ENCODE data around the gene TPT1. TPM values are rescaled to one million over a fixed set of nuclear protein-coding genes. Genes with fewer than 3 reads are reported as not detected.
"Not testable (repeated sequence)": the region's sequence is repeated elsewhere in the genome, so short reads cannot be mapped to it uniquely, and the experiment has no call there.

TPT1 gene
- total RNA-seq, 1 donor from 2014 or later = 3,393 TPM

DNA sequence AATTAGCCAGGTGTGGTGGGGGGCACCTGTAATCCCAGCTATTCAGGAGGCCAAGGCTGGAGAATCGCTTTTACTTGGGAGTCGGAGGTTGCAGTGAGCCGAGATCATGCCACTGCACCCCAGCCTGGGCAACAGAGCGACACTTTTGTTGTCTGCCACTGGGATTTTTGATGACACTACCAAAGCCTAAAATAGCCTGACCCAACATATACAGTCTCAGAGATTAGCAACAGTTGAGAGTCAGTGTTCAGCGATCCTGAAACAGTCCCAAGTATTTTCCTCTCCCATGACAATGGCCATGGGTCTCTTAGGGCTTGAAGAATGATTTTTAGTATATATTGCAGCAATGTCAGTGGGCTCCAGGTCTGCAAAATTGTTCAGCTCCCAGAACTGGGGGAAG lies 44.3 kb upstream of the TPT1 start:
- TF ChIP-seq CTCF (IDR thresholded peaks at IDR 0.05) = no peak
- Mint-ChIP-seq H3K9me3 (ENCODE audit: unreplicated experiment) (no peaks in the 10 kb centered on the region), H3K4me1 (ENCODE audit: unreplicated experiment) (no peaks in the 10 kb centered on the region), H3K27me3 (ENCODE audit: unreplicated experiment) (no peaks in the 10 kb centered on the region), H3K4me3 (ENCODE audit: unreplicated experiment) (no peak overlapping the region), H3K27ac (ENCODE audit: unreplicated experiment) (no peak overlapping the region), H3K36me3 (ENCODE audit: unreplicated experiment) (peaks cover 19% of the 10 kb centered on the region)
- DNase-seq (ENCODE audit: extremely low spot score, unreplicated experiment) = no peak

- no peak for TF ChIP-seq CTCF (IDR thresholded peaks at IDR 0.05)
- peaks cover 18% of the 10 kb centered on the region for H3K36me3 Mint-ChIP-seq (ENCODE audit: unreplicated experiment)
- H3K27ac Mint-ChIP-seq (ENCODE audit: unreplicated experiment) = no peak overlapping the region
- no peaks in the 10 kb centered on the region for H3K27me3 Mint-ChIP-seq (ENCODE audit: unreplicated experiment)
- H3K9me3 Mint-ChIP-seq (ENCODE audit: unreplicated experiment) = no peaks in the 10 kb centered on the region
- no peaks in the 10 kb centered on the region for H3K4me1 Mint-ChIP-seq (ENCODE audit: unreplicated experiment)
- no peak for DNase-seq (ENCODE audit: extremely low spot score, unreplicated experiment)
- H3K4me3 Mint-ChIP-seq (ENCODE audit: unreplicated experiment) = no peak overlapping the region
Observed at GRCh38 chr13:45384474-45385174, 43.6 kb upstream of the TPT1 start.

DNA sequence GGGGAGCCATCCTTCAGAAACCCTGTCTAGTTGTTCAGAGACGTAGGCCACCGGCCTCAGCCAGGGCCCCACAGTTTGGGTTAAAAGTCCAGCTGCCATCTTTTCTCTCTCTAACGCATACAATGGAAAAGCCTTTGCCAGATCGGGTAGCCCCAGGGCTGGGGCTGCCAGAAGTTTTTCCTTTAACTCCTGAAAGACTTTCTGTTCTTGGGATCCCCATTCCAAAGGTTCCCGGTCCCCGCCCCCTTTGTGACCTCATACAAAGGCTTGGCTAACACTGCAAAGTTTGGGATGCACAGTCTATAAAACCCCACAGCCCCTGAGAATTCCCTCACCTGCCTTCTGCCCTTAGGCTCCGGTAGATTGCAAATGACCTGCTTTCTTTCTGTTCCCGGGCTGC lies 41.8 kb upstream of the TPT1 start:
- H3K4me1 Mint-ChIP-seq (ENCODE audit: unreplicated experiment); H3K4me3 Mint-ChIP-seq (ENCODE audit: unreplicated experiment); H3K27me3 Mint-ChIP-seq (ENCODE audit: unreplicated experiment); H3K27ac Mint-ChIP-seq (ENCODE audit: unreplicated experiment); DNase-seq (ENCODE audit: extremely low spot score, unreplicated experiment); H3K9me3 Mint-ChIP-seq (ENCODE audit: unreplicated experiment): not testable (repeated sequence)
- H3K36me3 Mint-ChIP-seq (ENCODE audit: unreplicated experiment) = peaks cover 18% of the 10 kb centered on the region

DNA sequence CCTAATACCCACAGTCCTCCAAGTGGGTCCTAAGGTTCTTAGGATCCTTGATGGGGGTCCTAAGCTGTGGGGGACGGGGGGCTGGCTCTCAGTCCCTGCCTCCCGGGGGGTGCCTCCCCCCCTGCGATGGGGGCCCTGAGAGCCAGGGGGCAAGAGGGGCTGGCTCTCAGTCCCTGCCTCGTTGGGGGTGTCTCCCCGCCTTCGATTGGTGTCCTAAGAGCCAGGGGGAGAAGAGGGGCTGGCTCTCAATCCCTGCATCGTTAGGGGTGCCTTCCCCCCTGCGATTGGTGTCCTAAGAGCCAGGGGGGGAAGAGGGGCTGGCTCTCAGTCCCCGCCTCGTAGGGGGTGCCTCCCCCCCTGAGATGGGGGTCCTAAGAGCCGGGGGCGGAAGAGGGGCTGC lies 40.2 kb upstream of the TPT1 start:
- no peak overlapping the region for H3K27ac Mint-ChIP-seq (ENCODE audit: unreplicated experiment)
- TF ChIP-seq CTCF (IDR thresholded peaks at IDR 0.05) = no peak
- no peaks in the 10 kb centered on the region for H3K27me3 Mint-ChIP-seq (ENCODE audit: unreplicated experiment)
- no peaks in the 10 kb centered on the region for H3K4me1 Mint-ChIP-seq (ENCODE audit: unreplicated experiment)
- H3K9me3 Mint-ChIP-seq (ENCODE audit: unreplicated experiment) = no peaks in the 10 kb centered on the region
- DNase-seq (ENCODE audit: extremely low spot score, unreplicated experiment) = no peak
- H3K4me3 Mint-ChIP-seq (ENCODE audit: unreplicated experiment) = no peak overlapping the region
- peaks cover 15% of the 10 kb centered on the region for H3K36me3 Mint-ChIP-seq (ENCODE audit: unreplicated experiment)

- H3K4me1 Mint-ChIP-seq (ENCODE audit: unreplicated experiment); DNase-seq (ENCODE audit: extremely low spot score, unreplicated experiment); H3K4me3 Mint-ChIP-seq (ENCODE audit: unreplicated experiment); H3K27me3 Mint-ChIP-seq (ENCODE audit: unreplicated experiment); H3K27ac Mint-ChIP-seq (ENCODE audit: unreplicated experiment); H3K9me3 Mint-ChIP-seq (ENCODE audit: unreplicated experiment): not testable (repeated sequence)
- H3K36me3 Mint-ChIP-seq (ENCODE audit: unreplicated experiment) = peaks cover 15% of the 10 kb centered on the region
Observed at GRCh38 chr13:45380708-45381107, 39.7 kb upstream of the TPT1 start.

DNA sequence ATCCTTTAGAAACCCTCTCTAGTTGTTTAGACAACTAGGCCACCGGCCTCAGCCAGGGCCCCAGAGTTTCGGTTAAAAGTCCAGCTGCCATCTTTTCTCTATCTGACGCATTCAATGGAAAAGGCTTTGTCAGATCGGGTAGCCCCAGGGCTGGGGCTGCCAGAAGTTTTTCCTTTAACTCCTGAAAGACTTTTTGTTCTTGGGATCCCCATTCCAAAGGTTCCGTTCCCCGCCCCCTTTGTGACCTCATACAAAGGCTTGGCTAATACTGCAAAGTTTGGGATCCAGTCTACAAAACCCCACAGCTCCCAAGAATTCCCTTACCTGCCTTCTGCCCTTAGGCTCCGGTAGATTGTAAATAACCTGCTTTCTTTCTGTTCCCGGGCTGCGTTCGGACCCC lies 38.5 kb upstream of the TPT1 start:
- DNase-seq (ENCODE audit: extremely low spot score, unreplicated experiment); H3K4me1 Mint-ChIP-seq (ENCODE audit: unreplicated experiment); H3K27ac Mint-ChIP-seq (ENCODE audit: unreplicated experiment); H3K27me3 Mint-ChIP-seq (ENCODE audit: unreplicated experiment); H3K36me3 Mint-ChIP-seq (ENCODE audit: unreplicated experiment); H3K4me3 Mint-ChIP-seq (ENCODE audit: unreplicated experiment); H3K9me3 Mint-ChIP-seq (ENCODE audit: unreplicated experiment): not testable (repeated sequence)

- not testable (repeated sequence) for H3K36me3 Mint-ChIP-seq (ENCODE audit: unreplicated experiment); H3K9me3 Mint-ChIP-seq (ENCODE audit: unreplicated experiment); H3K4me3 Mint-ChIP-seq (ENCODE audit: unreplicated experiment); DNase-seq (ENCODE audit: extremely low spot score, unreplicated experiment); H3K4me1 Mint-ChIP-seq (ENCODE audit: unreplicated experiment); H3K27ac Mint-ChIP-seq (ENCODE audit: unreplicated experiment); H3K27me3 Mint-ChIP-seq (ENCODE audit: unreplicated experiment)
Observed at GRCh38 chr13:45378786-45379185, 37.8 kb upstream of the TPT1 start.

GRCh38 chr13:45377314-45377713 lies 36.3 kb upstream of the TPT1 start:
- not testable (repeated sequence) for DNase-seq (ENCODE audit: extremely low spot score, unreplicated experiment); H3K36me3 Mint-ChIP-seq (ENCODE audit: unreplicated experiment); H3K27me3 Mint-ChIP-seq (ENCODE audit: unreplicated experiment); H3K27ac Mint-ChIP-seq (ENCODE audit: unreplicated experiment); H3K9me3 Mint-ChIP-seq (ENCODE audit: unreplicated experiment); H3K4me3 Mint-ChIP-seq (ENCODE audit: unreplicated experiment)
- peaks cover 14% of the 10 kb centered on the region for H3K4me1 Mint-ChIP-seq (ENCODE audit: unreplicated experiment)

DNA sequence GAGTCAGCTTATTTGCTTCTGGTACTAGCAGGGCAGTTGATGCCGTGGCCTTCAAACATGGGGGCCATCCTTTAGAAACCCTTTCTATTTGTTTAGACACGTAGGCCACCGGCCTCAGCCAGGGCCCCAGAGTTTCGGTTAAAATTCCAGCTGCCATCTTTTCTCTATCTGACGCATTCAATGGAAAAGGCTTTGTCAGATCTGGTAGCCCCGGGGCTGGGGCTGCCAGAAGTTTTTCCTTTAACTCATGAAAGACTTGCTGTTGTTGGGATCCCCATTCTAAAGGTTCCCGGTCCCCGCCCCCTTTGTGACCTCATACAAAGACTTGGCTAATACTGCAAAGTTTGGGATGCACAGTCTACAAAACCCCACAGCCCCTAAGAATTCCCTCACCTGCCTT lies 35.7 kb upstream of the TPT1 start:
- H3K27me3 Mint-ChIP-seq (ENCODE audit: unreplicated experiment); H3K9me3 Mint-ChIP-seq (ENCODE audit: unreplicated experiment); H3K27ac Mint-ChIP-seq (ENCODE audit: unreplicated experiment); H3K36me3 Mint-ChIP-seq (ENCODE audit: unreplicated experiment); DNase-seq (ENCODE audit: extremely low spot score, unreplicated experiment); H3K4me3 Mint-ChIP-seq (ENCODE audit: unreplicated experiment): not testable (repeated sequence)
- H3K4me1 Mint-ChIP-seq (ENCODE audit: unreplicated experiment) = peaks cover 19% of the 10 kb centered on the region

Measured in osteocyte (in vitro differentiated cells).